Right lung (tissue), 5 donors: ENCODE measurements around the gene GNAT1. TPM values are rescaled to one million over a fixed set of nuclear protein-coding genes. Genes with fewer than 3 reads are reported as not detected.
A peak's percentile ranks its signal among the peaks of the same experiment; 100 is the strongest.

Source experiments
- DNase-seq, 2 donors: peaks; one replicate each; pipeline ENCODE4 v3.0.0-alpha.2; 2013
- polyA plus RNA-seq, 5 donors: library from polyadenylated mRNA; unstranded; fragments of 120-200 nt; gene quantifications; one replicate each; pipeline versions ENCODE4 v1.2.1 to v1.2.3, GENCODE V29; 2013; ENCODE audit warnings: inconsistent platforms in 1 of 5, low replicate concordance in 1 of 5; ENCODE audit not compliant: insufficient read length in 5 of 5, insufficient read depth in 1 of 5

GNAT1 gene
- polyA plus RNA-seq, 5 donors: not detected

DNA sequence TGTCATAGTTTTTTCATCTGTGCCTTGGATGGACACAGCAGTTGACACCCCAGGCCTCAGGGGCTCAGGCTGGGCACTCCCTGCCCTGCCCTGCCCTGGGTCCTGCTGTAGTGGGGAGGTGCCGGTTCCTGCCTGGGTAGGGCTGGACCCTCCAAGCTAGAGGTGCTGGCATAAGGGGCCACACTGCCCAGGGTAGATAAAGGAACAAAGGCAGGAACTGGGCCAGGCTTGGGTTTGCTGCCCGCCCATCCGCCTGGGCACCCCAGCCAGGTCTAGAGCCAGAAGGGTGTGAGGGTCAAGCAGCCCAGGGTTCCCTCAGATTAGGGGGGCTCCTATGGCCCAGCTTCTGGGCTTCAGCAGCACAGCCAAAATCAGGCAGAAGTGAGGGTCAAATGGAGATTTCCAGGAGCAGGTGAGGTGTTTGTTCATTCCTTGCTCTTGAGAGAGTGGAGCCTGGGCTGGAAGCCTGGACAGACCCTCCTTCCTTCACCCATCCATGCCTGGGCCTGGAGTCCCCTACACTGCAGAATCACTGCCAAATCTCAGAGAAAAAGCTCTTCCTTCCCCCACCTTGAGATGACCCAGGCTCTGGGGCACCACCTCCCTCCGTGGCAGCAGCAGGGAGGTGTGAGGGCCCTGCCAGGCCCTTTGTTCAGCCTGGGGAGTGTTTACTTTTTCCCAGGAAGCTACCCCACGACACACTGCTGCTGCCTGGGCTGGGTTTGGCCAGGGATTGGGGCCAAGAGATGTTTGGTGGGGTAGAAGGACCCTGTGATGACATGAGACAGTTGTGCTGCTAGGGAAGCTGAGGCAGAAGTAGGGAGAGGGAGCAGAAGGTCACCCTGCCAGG lies 29.2 kb upstream of the GNAT1 start:
- no peak for DNase-seq

DNA sequence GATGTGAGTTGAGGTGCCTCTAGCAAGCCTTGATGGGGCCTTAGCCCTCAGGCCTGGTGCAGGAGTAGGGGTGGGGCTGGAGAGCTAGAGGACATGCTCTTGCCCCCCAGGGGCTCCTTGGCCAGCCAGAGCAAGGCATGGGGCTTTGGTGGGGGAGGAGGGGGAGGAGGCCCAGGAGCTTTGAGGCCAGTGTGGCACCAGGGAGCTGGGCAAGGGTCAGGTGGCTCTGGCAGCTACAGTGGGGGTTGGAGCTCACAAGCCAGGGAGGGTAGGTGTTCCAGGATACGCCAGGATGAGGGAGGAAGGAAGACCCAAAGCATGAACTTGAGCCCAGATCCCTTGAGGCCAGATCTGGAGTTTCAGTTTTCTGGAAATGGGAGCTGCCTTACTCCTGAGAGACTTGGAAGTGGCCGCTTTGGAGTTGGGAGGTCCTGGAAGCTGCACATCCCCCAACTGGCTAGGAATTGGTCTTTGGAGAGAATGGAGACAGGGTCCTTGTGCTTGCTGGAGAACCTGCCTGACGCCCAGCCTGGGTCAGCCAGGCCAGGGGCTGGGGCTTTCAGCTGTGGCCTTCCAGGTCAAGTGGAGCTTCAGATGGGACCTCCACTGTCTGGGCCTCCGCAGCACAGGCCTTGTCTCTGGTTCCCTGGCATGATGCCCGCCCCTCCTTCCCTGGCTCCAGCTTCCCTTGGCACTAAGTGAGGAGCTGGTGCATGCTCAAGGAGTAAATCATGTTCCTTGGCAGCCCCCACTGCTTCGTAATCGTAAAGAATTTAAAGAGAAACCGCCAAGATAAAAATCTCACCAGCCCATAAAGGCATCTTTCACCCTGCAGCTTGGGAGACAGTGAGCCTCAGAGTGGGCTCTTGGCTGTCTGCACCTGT lies 27.6 kb upstream of the GNAT1 start:
- no peak for DNase-seq

GRCh38 chr3:50164481-50164880 lies 26.9 kb upstream of the GNAT1 start:
- no peak for DNase-seq

- DNase-seq: peak in 1 of 2 donors; percentile 42
These were observed 26.2 kb upstream of the GNAT1 start for GRCh38 chr3:50164984-50165909.

DNA sequence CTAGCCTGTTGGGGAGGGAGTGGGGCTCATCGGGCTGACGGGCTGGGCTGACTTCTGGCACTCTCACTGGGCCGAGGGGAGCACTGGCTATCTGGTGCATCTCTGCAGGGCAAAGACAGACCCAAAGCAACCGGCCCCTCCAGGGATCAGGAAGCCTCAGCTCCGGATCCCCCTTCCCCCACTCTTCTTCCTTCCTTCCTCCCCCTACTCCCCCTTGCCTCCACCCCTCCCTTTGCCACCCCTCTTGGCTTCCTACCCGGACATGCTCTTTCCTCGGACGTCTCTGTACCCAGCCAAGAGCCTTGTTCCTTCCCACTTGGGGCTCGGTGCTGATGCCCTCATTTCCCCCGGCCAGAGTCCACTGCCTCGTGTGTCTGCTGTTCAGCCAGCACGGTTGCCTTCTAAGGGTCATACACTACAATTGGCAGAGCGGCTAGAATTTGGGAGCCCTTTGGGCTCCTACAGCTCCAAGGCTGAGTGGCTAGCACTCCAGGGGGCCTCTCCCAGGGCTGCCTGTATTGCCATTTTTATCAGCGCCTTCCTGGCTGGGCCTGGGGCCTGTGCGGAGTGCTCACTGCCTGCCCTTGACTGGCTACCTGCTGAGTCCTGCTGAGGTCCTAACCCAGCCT lies 25.4 kb upstream of the GNAT1 start:
- DNase-seq: peak in 1 of 2 donors; percentile 56

DNA sequence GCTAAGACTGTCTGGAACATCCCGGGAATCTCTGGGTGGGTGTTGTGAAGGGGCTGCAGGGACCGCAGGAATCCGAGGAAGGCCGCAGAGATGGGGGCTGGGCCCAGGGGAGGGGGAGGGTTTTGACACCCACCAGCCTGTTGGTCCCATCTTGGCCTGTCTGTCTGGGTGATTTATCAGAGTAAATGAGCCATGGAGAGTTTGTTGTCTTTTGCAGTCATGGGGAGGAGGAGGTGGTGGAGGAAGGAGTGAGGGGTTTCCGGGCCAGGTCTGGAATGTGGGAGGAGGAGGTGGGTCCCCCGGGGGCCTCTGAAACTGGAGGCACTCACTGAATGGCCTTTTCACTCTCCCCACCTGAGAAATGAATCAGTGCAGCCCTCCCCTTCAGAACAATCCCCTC lies 24.8 kb upstream of the GNAT1 start:
- no peak for DNase-seq

GRCh38 chr3:50167069-50167840 lies 24.2 kb upstream of the GNAT1 start:
- no peak for DNase-seq

DNA sequence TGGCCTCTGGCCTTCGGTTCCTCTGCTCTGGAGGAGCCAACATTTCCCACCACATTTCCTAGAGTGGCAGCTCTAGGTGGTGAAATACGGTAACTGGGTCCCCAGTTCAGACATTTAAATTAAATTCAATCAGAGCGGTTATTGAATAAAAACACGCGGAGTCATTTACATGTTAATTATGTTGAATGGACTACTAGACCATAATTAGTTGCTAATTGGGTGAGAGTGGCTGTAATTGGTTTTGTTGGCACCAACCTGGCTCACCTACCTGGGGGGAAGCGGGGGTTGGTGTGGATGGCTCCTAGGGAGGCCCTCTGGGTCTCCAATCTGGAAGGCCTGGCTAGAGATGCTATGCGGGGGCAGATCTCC lies 23.6 kb upstream of the GNAT1 start:
- DNase-seq: no peak

DNA sequence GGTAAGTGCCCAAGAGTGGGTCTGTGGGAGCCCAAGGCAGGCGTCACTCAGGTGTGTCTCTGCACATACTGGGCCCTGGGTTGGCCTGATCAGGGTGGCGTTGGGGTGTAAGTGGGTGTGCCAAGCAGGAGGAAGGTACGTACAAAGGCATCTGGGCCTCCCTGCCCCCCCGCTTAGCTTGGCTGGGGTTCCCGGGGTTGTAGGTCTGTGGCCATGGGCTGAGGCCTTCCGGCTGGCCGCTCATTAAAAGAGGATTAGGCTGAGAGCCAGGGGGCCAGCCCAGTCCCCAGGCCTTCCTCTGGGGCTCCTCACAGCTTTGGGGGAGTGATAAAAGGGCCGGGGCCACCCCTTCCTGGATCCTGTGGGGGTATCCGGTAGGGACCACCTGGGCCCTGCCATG lies 23.0 kb upstream of the GNAT1 start:
- no peak for DNase-seq

- DNase-seq: no peak
These were observed 22.6 kb upstream of the GNAT1 start for GRCh38 chr3:50168791-50169190.

DNA sequence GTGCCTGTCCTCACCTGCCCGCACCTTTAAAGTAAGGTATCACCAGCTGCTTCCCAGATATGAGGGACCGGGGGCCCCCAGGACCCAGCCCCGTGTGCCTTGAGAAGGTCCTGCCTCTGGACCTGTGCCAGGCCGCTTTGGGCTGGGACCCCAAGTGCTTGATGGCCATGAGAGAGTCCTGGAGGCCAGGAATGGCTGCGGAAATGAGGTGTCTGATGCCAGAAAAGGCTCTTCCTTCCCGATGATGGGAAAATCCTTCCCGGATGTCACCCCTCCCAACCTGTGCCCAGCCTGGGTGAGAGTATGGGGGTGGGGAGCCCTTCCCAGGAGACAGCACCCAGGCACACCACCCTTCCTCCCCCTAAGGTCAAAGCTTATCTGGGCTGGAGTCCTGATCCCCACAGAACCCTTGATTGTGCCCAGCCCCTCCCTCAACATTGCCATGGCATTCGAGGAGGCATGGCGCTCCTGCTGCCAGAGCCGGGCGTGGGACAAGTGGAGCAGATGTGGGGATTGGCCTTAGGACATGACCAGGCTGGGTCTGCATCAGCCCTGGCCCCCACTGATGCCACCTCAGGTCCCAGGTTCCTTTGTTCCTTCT lies 22.1 kb upstream of the GNAT1 start:
- DNase-seq: no peak

GRCh38 chr3:50169858-50170257 lies 21.6 kb upstream of the GNAT1 start:
- DNase-seq: no peak

DNA sequence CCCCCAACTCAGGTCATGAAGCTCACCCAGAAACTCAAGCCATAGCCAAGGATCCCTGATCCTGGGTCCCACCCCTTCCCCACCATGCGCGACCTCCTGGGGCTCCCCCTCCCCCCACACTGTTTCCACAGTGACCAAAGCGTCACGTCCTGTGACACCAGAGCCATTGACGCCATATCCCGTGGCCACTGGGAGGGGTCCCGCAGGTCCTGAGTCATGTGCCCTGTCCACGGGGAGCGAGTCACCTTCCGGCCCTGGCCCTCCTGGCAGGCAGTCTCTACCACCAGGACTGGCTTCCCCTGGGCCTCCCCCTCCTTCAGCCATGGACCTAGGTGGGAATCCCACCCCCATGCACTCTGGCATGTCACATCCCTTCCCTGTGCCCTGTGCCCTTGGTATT lies 20.7 kb upstream of the GNAT1 start:
- DNase-seq: no peak

DNA sequence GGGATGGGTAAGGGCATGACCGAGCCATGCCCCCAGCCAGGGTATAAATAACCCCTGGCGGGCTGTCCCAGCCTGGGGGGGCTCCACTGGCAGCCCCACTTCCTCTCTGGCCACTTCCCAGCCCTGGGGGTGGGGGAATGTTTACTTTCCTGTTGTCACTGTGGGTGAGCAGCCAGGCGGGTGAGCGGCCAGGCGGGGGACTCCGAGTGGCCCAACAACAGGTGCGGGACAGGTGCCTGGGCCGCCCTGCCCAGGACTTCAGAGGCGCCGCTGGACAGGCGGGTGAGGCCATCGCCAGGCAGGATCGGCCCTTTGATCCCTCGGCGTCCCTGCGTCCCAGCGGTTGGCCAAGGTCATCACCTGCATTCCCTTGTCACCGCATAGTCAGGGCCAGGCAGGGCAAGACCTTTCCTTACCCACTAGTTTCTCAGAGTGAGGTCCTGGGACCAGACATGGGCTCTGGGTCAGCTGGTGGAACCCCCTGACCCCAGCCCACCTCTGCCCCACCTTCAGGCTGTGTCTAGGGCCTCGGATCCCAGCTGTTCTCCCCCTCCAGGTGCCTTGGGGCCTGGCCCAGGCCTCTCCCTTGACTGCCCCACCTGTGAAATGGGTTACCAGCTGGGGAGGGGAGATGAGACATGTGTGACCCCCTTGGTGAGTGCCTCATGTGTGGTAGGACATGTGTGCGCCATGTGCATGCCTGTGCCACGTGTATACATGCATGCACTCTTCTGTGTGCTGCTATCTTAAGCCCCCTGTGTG lies 19.7 kb upstream of the GNAT1 start:
- no peak for DNase-seq

- DNase-seq: no peak
These were observed 18.7 kb upstream of the GNAT1 start for GRCh38 chr3:50172626-50173220.

DNA sequence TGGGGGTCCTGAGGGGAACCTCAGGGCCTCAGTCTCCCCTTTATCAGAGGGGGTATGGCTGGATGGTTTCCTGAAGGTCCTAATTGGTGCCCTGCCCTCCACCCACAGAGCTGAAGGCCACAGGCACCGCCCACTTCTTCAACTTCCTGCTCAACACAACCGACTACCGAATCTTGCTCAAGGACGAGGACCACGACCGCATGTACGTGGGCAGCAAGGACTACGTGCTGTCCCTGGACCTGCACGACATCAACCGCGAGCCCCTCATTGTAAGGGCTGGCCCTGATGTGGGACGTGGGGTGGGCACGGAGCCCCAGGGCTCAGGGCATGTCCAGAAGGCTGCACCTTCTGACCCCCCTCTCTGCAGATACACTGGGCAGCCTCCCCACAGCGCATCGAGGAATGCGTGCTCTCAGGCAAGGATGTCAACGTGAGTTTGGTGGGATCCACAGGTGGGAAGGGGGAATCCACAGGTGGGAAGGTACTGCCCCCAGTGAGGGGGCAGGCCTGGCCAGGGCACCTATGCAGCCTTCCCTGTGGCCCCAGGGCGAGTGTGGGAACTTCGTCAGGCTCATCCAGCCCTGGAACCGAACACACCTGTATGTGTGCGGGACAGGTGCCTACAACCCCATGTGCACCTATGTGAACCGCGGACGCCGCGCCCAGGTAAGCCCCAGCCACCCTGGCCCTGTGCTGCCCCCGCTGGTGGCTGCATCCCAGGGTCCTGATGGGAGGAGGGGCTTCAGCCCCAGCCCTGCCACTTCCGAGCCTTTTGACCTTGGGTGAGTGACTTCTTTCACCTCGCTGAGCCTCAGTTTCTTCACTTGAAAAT lies 17.5 kb upstream of the GNAT1 start:
- no peak for DNase-seq

GRCh38 chr3:50174517-50174895 lies 16.9 kb upstream of the GNAT1 start:
- no peak for DNase-seq

- no peak for DNase-seq
These were observed 16.4 kb upstream of the GNAT1 start for GRCh38 chr3:50174947-50175524.
